GM19455 (cell line): ENCODE results near the gene PCSK5.
"Not testable (repeated sequence)": the region's sequence is repeated elsewhere in the genome, so short reads cannot be mapped to it uniquely, and the experiment has no call there.

Source experiments
- ATAC-seq: cut with Tn5 transposase; IDR thresholded peaks from one replicate; pipeline ENCODE4 v1.9.1; 2021; ENCODE audit not compliant: unreplicated experiment

The PCSK5 gene

DNA sequence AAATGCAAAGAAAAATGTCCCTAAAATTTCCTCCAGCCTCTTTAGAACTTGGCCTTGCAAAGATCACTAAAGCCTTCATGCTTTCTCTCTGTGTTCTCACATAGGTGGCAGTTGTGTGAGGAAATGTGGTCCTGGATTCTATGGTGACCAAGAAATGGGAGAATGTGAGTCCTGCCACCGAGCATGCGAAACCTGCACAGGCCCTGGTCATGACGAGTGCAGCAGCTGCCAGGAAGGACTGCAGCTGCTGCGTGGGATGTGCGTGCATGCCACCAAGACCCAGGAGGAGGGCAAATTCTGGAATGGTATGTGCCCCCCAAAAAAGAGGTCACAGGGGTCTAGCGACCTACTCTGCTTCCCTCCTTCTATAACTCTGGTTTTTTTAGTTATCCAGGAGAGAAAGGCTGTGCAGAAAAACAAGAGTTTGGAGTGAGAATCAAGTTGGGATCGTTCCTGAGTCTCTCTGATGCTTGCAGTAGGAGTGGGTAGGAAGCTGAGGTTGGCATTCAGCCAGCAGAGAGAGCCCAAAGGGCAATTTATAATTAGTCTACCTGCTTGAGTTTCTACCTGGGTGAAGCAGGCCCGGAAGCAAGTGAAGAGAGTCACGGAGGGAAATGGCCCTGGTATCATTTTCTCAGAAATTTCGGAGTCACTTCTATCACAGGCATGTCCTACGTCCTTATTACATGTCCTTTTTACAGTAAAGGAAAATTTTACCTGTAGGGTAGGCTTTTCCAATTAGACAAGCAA is 406.3 kb downstream of the PCSK5 start:
- no peak for ATAC-seq

GRCh38 chr9:76297721-76298239 is 407.3 kb downstream of the PCSK5 start:
- no peak for ATAC-seq

DNA sequence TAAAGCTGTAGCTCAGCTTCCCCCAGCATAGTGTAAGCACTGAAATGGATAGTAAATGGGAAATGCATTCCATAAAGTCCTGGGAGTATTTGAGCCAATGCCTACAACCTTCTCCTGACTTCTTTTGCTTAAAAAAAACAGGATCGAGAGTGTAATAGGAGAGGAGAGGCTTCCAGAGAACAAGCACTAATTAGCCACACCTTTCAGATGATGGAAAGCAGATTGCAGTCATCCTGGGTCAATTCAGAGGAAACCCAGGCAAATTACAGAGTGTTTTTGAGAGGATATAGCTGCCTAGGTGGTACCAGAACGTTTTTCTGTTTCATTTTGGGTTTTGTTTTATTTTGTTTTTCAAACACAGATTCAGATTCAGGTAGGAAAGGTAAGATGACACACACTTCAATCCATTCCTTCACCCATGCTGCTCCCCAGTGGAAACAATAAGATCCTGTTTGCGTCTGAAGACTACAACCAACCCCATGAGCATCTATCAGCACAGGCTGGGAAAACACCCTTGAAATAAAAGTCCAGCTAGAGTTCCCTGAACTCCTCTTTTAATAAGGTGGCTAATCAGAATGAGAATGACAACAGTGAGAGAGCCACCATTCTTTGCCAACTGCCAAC is 408.2 kb downstream of the PCSK5 start:
- no peak for ATAC-seq

GRCh38 chr9:76302543-76302942 is 412.1 kb downstream of the PCSK5 start:
- ATAC-seq, result no peak

DNA sequence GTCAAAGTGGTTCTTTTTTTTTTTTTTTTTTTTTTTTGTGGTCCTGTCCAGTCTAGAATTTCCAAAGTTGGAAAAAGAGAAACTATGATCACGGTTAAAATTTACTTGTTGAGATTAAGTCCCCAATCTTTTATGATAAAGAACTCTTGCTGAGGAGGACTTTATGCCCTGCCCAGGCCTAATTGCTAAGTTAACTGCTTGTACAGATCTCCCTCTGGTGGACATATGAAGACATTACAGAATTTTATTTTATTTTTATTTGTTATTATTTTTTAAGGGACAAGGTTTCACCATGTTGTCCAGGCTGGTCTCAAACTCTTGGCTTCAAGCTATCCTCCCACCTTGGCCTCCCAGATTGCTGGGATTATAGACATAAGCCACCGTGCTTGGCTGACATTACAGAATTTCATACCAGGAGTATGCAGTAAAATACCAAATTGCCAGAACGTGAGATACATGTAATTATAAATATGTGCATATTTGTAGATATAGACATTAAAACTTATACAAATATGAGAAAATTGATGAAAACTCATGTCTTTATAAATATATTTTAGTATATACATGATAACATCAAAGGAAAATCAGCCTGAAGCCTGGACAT is 412.6 kb downstream of the PCSK5 start:
- no peak for ATAC-seq

- ATAC-seq, result not testable (repeated sequence)
Measured at GRCh38 chr9:76307047-76307446, 416.6 kb downstream of the PCSK5 start.

DNA sequence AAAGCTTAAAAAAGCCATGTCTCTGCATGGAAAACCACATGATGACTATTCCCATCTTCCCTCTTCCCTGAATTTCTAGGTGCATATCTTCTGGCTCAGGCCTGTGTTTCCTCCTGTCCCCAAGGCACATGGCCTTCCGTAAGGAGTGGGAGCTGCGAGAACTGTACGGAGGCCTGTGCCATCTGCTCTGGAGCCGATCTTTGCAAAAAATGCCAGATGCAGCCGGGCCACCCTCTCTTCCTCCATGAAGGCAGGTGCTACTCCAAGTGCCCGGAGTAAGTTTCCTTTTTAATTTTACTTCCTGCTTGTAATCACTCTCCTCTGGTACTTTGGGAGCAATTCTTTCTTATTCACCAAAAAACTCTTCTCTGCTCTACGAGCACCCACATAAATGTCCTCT is 420.1 kb downstream of the PCSK5 start:
- ATAC-seq, result no peak

DNA sequence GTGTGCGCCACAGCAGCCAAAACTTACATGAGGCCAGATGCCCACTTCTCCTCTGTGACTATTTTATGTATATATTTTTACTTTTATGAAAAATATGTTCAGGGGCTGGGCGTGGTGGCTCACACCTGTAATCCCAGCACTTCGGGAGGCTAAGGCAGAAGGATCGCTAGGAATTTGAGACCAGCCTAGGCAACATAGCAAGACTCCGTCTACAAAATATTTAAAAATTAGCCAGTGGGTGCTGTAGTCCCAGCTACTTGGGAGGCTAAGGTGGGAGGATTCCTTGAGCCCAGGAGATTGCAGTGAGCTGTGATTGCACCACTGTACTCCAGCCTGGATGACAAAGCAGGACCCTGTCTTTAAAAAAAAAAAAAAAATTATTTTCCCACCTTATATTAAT is 420.5 kb downstream of the PCSK5 start:
- no peak for ATAC-seq

GRCh38 chr9:76311537-76311936 is 421.1 kb downstream of the PCSK5 start:
- no peak for ATAC-seq

GRCh38 chr9:76313771-76314170 is 423.3 kb downstream of the PCSK5 start:
- no peak for ATAC-seq

GRCh38 chr9:76314321-76314720 is 423.8 kb downstream of the PCSK5 start:
- ATAC-seq, result no peak

DNA sequence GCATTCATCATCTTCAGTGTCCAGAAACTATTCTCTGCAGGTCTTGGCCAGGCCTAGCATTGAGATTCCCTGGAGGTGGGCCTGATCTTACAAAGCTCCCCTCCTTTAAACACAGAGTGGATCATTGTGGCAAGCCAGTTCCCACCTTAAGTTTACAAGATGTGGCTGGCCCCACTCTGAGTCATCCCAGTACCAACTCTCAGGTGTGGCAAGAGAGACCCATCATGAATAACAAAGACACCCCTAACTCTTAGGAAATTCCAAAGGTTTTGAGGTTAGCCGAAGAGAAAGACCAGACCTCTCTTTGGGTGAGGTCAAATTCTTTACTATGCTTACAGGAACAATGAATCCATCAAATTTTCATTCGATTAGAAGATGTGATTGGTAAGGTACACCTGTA is 425.6 kb downstream of the PCSK5 start:
- no peak for ATAC-seq

GRCh38 chr9:76319466-76319865 is 429.0 kb downstream of the PCSK5 start:
- not testable (repeated sequence) for ATAC-seq

GRCh38 chr9:76321195-76321828 is 430.8 kb downstream of the PCSK5 start:
- ATAC-seq, result no peak

- ATAC-seq, result no peak
Measured at GRCh38 chr9:76322810-76323209, 432.3 kb downstream of the PCSK5 start.

DNA sequence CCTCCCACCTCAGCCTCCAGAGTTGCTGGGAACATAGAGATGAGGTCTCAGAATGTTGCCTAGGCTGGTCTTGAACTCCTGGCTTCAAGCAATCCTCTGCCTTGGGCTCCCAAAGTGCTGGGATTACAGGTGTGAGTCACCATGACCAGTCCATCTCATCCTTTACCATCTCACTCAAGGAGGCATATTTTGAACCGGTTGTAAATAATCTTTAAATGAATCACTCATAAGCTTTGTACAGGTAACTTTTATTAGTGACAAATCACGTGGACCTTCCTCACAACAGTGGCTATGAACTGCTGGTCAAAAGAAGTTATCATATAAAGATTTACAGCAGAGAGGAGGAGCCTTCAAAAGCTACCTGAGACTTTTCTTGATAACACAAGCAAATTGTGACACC is 433.0 kb downstream of the PCSK5 start:
- no peak for ATAC-seq

DNA sequence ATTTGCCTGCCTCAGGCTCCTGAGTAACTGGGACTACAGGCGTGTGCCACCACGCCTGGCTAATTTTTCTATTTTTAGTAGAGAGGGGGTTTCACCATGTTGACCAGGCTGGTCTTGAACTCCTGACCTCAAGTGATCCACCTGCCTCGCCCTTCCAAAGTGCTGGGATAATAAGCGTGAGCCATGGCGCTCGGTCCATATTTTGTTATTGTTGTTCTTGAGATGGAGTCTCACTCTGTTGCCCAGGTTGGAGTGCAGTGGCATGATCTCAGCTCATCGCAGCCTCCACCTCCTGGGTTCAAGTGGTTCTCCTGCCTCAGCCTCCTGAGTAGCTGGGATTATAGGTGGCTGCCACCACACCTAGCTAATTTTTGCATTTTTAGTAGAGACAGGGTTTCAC is 433.6 kb downstream of the PCSK5 start:
- not testable (repeated sequence) for ATAC-seq

DNA sequence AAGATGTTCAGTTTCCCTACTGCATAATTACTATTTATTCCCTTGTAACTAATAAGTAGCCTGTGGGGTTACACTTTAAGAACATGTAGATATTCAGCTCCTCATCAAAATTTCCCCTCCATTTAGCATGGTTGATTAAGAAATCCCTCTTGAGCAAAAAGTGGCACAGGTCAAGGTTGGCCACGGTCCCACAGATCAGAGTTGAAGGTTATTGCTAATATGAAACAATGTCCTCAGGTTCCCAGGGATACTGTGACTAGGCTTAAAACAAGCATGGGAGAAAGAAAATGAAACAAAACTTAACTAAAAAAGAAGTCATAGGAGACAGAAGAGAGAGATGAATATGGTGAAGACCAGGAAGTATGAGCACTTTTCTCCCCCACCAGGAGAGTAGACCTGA is 439.6 kb downstream of the PCSK5 start:
- no peak for ATAC-seq

DNA sequence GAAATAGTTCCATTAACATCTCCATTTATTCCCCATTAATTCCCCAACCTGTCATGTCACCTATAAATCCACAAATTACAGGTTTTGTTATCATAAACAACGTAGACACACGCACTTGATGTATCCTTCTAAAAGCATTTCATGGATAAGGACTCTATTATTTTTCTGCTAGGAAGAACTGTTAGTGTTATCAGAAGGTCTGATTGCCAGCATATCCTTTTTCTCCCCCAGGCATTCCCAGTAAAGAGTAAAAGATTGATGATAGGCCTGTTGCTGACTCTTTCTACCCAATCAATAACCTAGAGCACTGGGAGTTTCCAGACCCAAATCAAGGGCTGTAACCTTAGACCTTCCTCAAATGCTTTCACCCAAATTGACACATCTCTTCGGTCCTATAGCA is 442.9 kb downstream of the PCSK5 start:
- ATAC-seq, result no peak

DNA sequence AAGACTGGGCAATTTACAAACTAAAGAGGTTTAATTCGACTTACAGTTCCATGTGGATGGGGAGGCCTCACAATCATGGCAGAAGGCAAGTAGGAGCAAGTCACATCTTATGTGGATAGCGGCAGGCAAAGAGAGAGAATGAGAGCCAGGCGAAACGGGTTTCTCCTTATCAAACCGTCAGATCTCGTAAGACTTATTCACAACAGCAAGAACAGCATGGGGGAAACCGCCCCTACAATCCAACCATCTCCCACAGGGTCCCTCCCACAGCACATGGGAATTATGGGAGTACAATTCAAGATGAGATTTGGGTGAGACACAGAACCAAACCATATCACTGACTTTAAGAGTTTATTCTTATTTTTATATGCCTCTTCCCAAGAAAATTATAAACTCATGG is 443.5 kb downstream of the PCSK5 start:
- ATAC-seq, result no peak

DNA sequence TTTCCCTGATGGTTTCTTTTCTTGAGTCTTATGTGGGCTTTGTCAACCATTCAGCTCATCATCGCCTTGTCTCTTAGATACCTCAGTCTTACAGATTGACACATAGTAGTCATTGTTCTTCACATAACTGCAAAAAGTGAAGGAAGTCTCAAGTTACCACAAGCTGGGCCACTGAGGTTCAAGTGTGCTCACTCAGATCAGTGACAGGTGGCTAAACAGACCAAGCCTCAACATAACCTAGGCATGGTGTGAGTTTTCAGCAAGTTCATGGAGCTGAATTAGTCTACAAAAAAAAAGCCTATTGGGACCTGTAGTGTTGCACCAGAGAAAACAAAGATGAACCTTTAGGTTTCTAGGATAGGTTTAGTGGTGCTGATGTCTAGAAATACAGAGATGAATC is 445.6 kb downstream of the PCSK5 start:
- no peak for ATAC-seq

DNA sequence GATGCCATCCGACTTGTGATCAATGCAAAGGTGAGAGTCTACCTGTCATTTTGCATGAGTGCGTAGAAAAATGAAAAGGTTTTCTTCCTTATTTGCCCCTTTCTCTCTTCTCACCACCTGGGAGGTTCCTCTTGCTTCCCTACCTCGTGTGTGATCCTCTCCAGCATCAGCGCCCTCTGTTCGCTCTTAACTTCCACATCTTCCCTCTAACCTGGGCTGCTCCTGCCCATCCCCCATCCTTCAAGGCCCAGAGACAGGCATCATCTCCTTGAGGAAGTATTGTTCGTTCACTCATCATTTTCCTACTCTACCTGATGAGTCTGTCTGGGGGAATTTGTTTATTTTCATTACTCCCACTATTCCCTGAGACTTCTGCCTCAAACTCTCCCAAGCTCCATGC is 447.9 kb downstream of the PCSK5 start:
- ATAC-seq, result no peak
